ENCODE measurements around the gene ARHGAP44.

Gene ARHGAP44

GRCh38 chr17:13014801-13015200 lies 225.5 kb downstream of the ARHGAP44 start:
- POLR2A ChIA-PET: no interaction called here

GRCh38 chr17:13016881-13017654 lies 227.8 kb downstream of the ARHGAP44 start:
- no peak for DNase-seq (ENCODE audit: extremely low spot score)
- POLR2A ChIA-PET: interaction anchor here (1.1 to 1.6 kb wide), 4 partner anchors 11 to 24 kb away, joined by 3 to 4 read pairs (median 3); no protein-coding TSS in a partner anchor
- TF ChIP-seq CTCF (IDR thresholded peaks at IDR 0.05; ENCODE audit: control extremely low read depth, extremely low read depth, low read depth, missing control alignments): no peak
- CTCF ChIA-PET: interaction anchor here (1.8 to 8.1 kb wide), 3 partner anchors 8 to 13 kb away, joined by 7 to 193 read pairs (median 31); no protein-coding TSS in a partner anchor

More at GRCh38 chr17:13014801-13015200, 225.5 kb downstream of the ARHGAP44 start:
- DNase-seq (ENCODE audit: extremely low spot score): no peak
- CTCF ChIA-PET: interaction anchor here (1.6 to 5.8 kb wide), 4 partner anchors 9 to 18 kb away, joined by 4 to 56 read pairs (median 24); no protein-coding TSS in a partner anchor
- no peak for TF ChIP-seq CTCF (IDR thresholded peaks at IDR 0.05; ENCODE audit: control extremely low read depth, extremely low read depth, low read depth, missing control alignments)

- POLR2A ChIA-PET: interaction anchor here (0.6 to 1.6 kb wide), 9 partner anchors 11 to 1111 kb away, joined by 3 to 5 read pairs (median 3); partner anchors contain the start of gene ZNF18
- DNase-seq (ENCODE audit: extremely low spot score): peak; percentile 96
- no peak for TF ChIP-seq CTCF (IDR thresholded peaks at IDR 0.05; ENCODE audit: control extremely low read depth, extremely low read depth, low read depth, missing control alignments)
- CTCF ChIA-PET: interaction anchor here (0.8 to 8.1 kb wide), 7 partner anchors 9 to 837 kb away, joined by 3 to 193 read pairs (median 5); no protein-coding TSS in a partner anchor
These were observed 228.6 kb downstream of the ARHGAP44 start, which contains the start of gene ELAC2 for GRCh38 chr17:13017655-13018459. Gene ELAC2, minus strand, starts transcription at chr17:13018027. Its CDS starts 80 bp downstream, at chr17:13017947.

- POLR2A ChIA-PET: no interaction called here
These were observed 234.7 kb downstream of the ARHGAP44 start for GRCh38 chr17:13024016-13024415.

GRCh38 chr17:13024526-13025257 lies 235.4 kb downstream of the ARHGAP44 start:
- CTCF ChIA-PET: interaction anchor here (1.7 to 2.9 kb wide), 2 partner anchors 10 to 14 kb away, joined by 7 to 17 read pairs; no protein-coding TSS in a partner anchor
- DNase-seq (ENCODE audit: extremely low spot score): peak; percentile 71
- peak; percentile 95 for TF ChIP-seq CTCF (IDR thresholded peaks at IDR 0.05; ENCODE audit: control extremely low read depth, extremely low read depth, low read depth, missing control alignments)
- POLR2A ChIA-PET: no interaction called here

More at GRCh38 chr17:13024016-13024415, 234.7 kb downstream of the ARHGAP44 start:
- no peak for DNase-seq (ENCODE audit: extremely low spot score)
- peak; percentile 17 for TF ChIP-seq CTCF (IDR thresholded peaks at IDR 0.05; ENCODE audit: control extremely low read depth, extremely low read depth, low read depth, missing control alignments)
- CTCF ChIA-PET: interaction anchor here (1.7 to 8.1 kb wide), 3 partner anchors 6 to 13 kb away, joined by 7 to 193 read pairs (median 17); no protein-coding TSS in a partner anchor
